Measurements from ENCODE around the gene CCDC116.
"Not testable (repeated sequence)": the region's sequence is repeated elsewhere in the genome, so short reads cannot be mapped to it uniquely, and the experiment has no call there.

CCDC116 gene

DNA sequence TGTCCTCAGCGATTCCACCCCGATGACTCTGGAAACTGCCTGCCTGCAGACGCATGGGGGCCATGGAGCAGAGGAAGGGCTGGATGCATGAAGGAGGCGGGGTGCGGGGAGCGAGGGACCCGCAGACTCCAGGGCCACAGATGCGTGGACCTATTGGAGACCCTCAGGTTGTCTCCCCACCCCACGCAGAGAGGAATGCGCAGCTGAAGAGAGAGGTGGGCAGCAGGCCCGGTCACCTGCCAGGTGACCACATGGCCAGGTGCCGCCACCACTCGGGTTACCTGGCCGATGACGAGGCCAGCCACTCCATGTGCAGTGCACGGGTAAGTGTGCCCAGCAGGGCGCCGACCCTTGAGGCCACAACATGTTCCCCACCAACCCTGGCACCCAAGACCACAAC, 371 bp downstream of the CCDC116 start:
- no peak for DNase-seq

- no peak for DNase-seq
Observed at GRCh38 chr22:21633481-21633880, 921 bp downstream of the CCDC116 start.

- DNase-seq: no peak
Observed at GRCh38 chr22:21634081-21634480, 1.5 kb downstream of the CCDC116 start.

- DNase-seq: no peak
Observed at GRCh38 chr22:21634844-21635243, 2.3 kb downstream of the CCDC116 start.

- no peak for DNase-seq
Observed at GRCh38 chr22:21635771-21636510, 3.4 kb downstream of the CCDC116 start.

- DNase-seq: no peak
Observed at GRCh38 chr22:21636629-21637218, 4.2 kb downstream of the CCDC116 start.

DNA sequence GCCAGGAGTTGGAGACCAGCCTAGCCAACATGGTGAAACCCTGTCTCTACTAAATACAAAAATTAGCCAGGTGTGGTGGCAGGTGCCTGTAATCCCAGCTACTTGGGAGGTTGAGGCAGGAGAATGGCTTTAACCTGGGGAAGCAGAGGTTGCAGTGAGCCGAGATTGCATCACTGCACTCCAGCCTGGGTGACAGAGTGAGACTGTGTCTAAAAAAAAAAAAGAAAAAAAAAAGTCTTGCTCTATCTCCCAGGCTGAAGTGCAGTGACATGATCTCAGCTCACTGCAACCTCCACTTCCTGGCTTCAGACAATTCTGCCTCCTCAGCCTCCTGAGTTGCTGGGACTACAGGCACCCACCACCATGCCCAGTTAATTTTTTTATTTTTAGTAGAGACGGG, 4.9 kb downstream of the CCDC116 start:
- DNase-seq: not testable (repeated sequence)

DNA sequence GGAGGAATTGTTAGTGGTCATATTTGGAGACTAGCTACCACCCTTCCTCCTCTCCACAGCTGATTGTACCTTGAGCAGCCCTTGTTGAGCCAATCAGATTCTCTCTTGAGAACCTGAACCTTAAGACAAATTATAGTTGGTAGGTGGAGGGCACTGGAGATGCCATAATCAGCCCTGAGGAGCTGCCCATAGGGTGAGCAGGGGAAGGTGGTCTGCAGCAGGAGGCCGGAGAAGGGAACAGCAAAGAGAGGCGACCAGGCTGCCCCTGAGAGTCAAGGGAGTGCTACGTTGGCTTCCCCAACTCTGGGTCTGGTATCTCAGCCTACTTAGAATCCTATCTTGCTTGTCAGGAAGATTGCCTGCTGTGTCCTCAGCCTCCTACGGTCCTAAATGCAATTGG, 6.8 kb downstream of the CCDC116 start:
- no peak for DNase-seq

DNA sequence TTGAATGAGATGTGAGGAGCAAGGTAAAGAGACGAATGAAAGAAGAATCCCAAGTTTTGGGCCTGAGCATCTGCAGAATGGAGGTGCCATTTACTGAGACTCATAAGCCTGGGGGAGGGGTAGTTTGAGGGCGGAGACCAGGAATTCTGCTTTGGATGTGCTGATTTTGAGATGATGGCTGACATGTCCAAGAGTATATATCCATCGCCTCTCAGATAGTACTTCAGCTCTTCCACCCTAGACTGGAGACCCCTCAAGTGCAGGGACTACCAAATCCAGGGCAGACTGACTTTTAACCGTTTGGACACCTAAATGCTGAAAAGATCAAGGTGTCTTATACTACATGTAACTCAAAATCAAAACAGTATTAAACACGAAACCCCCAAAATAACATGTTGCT, 8.2 kb downstream of the CCDC116 start:
- no peak for DNase-seq

GRCh38 chr22:21641417-21641788, 8.8 kb downstream of the CCDC116 start:
- no peak for DNase-seq

GRCh38 chr22:21641789-21642583, 9.4 kb downstream of the CCDC116 start, which contains the start of gene SDF2L1:
Gene SDF2L1 (plus strand): TSS chr22:21642302. CDS start chr22:21642337, 35 bp downstream.
- DNase-seq: peak; percentile 98

DNA sequence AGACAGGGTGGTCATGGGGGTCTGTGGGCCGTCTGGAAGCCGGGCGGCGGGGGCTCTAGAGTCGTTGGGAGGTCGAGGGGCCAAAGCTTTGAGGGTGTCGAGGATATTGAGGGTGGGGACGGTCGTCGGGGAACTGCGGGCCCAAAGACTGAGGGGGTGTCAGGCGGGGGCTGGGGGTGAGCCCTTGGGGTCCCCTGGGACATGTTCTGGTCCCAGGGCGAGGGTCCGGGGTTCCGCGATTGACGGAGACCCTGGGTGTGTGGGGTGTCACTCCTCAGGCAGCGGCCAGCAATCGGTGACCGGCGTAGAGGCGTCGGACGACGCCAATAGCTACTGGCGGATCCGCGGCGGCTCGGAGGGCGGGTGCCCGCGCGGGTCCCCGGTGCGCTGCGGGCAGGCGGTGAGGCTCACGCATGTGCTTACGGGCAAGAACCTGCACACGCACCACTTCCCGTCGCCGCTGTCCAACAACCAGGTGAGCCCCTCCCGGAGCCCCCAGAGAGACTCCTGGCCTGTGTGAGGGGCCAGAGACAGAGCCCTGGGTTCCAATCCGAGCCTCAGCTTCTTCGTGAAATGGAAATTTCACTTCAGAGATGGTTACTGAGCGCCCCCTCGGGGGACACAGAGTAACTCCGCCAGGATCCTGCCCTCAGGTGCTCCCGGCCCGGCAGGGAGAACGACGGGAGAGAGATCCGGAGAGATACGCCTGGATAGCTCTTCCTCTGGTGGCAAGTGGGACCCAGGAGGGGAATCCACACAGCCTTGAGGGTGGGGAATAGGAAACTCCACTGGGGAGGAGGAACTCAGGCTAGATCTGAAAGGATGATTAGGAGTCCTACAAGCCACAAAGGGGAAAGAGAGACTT, 10.3 kb downstream of the CCDC116 start:
- DNase-seq: peak; percentile 72

- no peak for DNase-seq
Observed at GRCh38 chr22:21643533-21644357, 11.2 kb downstream of the CCDC116 start.

- not testable (repeated sequence) for DNase-seq
Observed at GRCh38 chr22:21645513-21645912, 13.0 kb downstream of the CCDC116 start.

- peak; percentile 82 for DNase-seq
Observed at GRCh38 chr22:21646608-21647590, 14.3 kb downstream of the CCDC116 start.

GRCh38 chr22:21650280-21650679, 17.7 kb downstream of the CCDC116 start:
- no peak for DNase-seq

GRCh38 chr22:21650823-21651520, 18.4 kb downstream of the CCDC116 start:
- no peak for DNase-seq

DNA sequence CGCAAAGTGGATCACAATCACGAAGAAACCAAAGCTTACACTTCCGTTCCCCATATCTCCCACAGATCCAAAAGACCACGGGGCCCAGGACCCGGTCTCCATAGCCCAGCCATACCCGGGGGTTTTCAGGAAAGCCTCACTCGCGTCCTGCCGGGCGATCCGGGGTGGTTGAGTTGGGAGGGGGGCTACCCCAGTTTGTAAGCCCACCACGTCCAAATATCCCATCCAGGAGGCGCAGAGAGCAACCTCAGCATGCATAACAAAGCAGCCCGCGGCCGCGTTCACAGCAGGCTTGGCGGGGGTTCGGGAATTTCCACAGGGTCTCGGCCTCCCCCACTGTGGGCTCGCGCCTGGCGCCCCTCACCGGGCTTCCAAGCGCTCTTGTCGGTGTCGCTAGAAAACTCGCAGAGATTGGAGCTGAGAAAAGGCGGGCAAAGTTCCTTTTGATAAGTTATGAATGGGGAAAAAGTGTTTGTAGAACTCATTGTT, 19.0 kb downstream of the CCDC116 start:
- DNase-seq: no peak

DNA sequence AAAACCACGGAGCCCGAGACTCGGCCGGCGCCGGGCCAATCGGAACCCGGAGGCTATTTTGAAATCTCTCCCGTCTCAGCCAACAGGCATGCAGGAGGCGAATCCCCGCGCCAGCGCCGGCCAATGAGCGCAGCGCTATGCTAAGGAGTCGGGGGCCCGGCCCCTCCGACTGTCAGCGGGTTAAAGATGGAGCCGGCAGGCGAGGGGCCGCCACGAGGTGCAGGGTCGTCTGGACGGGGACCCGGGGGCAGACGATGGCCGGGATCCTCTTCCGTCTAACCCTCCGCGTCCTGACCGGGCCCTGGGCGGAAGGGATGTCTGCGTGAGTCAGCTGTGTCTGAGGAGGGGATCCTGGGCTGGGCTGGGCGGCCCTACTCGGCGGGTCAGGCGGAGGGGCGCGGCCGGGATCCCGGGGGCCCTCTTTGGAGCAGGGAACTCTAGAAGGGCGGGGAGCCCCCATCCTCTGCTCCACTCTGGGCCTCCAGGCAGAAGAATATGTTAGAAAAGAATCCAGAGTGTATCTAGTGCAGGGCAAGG, 19.5 kb downstream of the CCDC116 start:
- DNase-seq: peak; percentile 87

Measured in stimulated activated CD4-positive, alpha-beta T cell treated with anti-CD3 and anti-CD28 coated beads, Interleukin-4, amount 100 ng/mL, for 24 hours (primary cell).